ENCODE data around the gene SH2D3A. TPM values are rescaled to one million over a fixed set of nuclear protein-coding genes. Genes with fewer than 3 reads are reported as not detected.

Gene SH2D3A
- total and polyA plus RNA-seq, 2 experiments from 2014 or later, result 14.8 to 19.6 TPM

GRCh38 chr19:6774821-6775707, 7.8 kb upstream of the SH2D3A start:
- Histone ChIP-seq H2AFZ (no peak overlapping the region), H3K36me3 (replicated peaks; ENCODE audit: insufficient read depth, low read depth) (no peaks in the 10 kb centered on the region), H3K4me2 (no peak overlapping the region), H3K4me1 (ENCODE audit: insufficient read depth) (no peaks in the 10 kb centered on the region), H3K9me2 (replicated peaks; ENCODE audit: insufficient read depth) (no peaks in the 10 kb centered on the region), H4K20me1 (ENCODE audit: insufficient read depth, poor library complexity, severe bottlenecking) (no peaks in the 10 kb centered on the region), H3K4me3 (no peak overlapping the region), H3K79me2 (no peaks in the 10 kb centered on the region), H3K27ac (no peak overlapping the region), H3K27me3 (no peaks in the 10 kb centered on the region), H3K9me3 (ENCODE audit: low read depth) (no peaks in the 10 kb centered on the region)
- TF ChIP-seq EZH2phosphoT487 (IDR thresholded peaks at IDR 0.05; ENCODE audit: low read depth, severe bottlenecking, unreplicated experiment) (no peak), CTCF (IDR thresholded peaks at IDR 0.05; ENCODE audit: poor library complexity) (no peak), EZH2 (IDR thresholded peaks at IDR 0.05; ENCODE audit: borderline replicate concordance) (no peak)
- 81% methylated on average over 11 of the region's 11 CpGs for WGBS (ENCODE audit: low lambda C conversion rate, missing lambda C conversion rate)
- DNase-seq (ENCODE audit: low spot score), result no peak

GRCh38 chr19:6773323-6773931, 6.2 kb upstream of the SH2D3A start:
- WGBS (ENCODE audit: low lambda C conversion rate, missing lambda C conversion rate), result 69% methylated on average over 8 of the region's 8 CpGs
- Histone ChIP-seq H3K27ac (no peak overlapping the region), H3K27me3 (no peaks in the 10 kb centered on the region), H3K9me2 (replicated peaks; ENCODE audit: insufficient read depth) (no peaks in the 10 kb centered on the region), H3K4me2 (no peak overlapping the region), H3K79me2 (no peaks in the 10 kb centered on the region), H3K9me3 (ENCODE audit: low read depth) (no peaks in the 10 kb centered on the region), H3K4me3 (no peak overlapping the region), H3K4me1 (ENCODE audit: insufficient read depth) (no peaks in the 10 kb centered on the region), H4K20me1 (ENCODE audit: insufficient read depth, poor library complexity, severe bottlenecking) (no peaks in the 10 kb centered on the region), H2AFZ (no peak overlapping the region), H3K36me3 (replicated peaks; ENCODE audit: insufficient read depth, low read depth) (no peaks in the 10 kb centered on the region)
- TF ChIP-seq EZH2 (IDR thresholded peaks at IDR 0.05; ENCODE audit: borderline replicate concordance), result no peak
- TF ChIP-seq CTCF (IDR thresholded peaks at IDR 0.05; ENCODE audit: poor library complexity), result no peak
- TF ChIP-seq EZH2phosphoT487 (IDR thresholded peaks at IDR 0.05; ENCODE audit: low read depth, severe bottlenecking, unreplicated experiment), result no peak
- no peak for DNase-seq (ENCODE audit: low spot score)

- Histone ChIP-seq H2AFZ (no peak overlapping the region), H3K79me2 (no peaks in the 10 kb centered on the region), H3K4me2 (no peak overlapping the region), H4K20me1 (ENCODE audit: insufficient read depth, poor library complexity, severe bottlenecking) (no peaks in the 10 kb centered on the region), H3K9me3 (ENCODE audit: low read depth) (no peaks in the 10 kb centered on the region), H3K36me3 (replicated peaks; ENCODE audit: insufficient read depth, low read depth) (no peaks in the 10 kb centered on the region), H3K4me3 (no peak overlapping the region), H3K27ac (no peak overlapping the region), H3K27me3 (no peaks in the 10 kb centered on the region), H3K9me2 (replicated peaks; ENCODE audit: insufficient read depth) (no peaks in the 10 kb centered on the region), H3K4me1 (ENCODE audit: insufficient read depth) (no peaks in the 10 kb centered on the region)
- no peak for TF ChIP-seq CTCF (IDR thresholded peaks at IDR 0.05; ENCODE audit: poor library complexity)
- TF ChIP-seq EZH2phosphoT487 (IDR thresholded peaks at IDR 0.05; ENCODE audit: low read depth, severe bottlenecking, unreplicated experiment), result no peak
- DNase-seq (ENCODE audit: low spot score), result no peak
- 87% methylated on average over 14 of the region's 14 CpGs for WGBS (ENCODE audit: low lambda C conversion rate, missing lambda C conversion rate)
These were observed 5.7 kb upstream of the SH2D3A start for GRCh38 chr19:6772866-6773322.

Measured in hepatocyte (in vitro differentiated cells).